Neural cell (in vitro differentiated cells): Measurements from ENCODE around the gene ERP27.

Source experiments
- CTCF ChIP-seq: fragments of 450-650 bp; IDR thresholded peaks from 2 replicates; pipeline ENCODE4 v1.5.1; 2014; ENCODE audit warnings: antibody characterized with exemption, mild to moderate bottlenecking, moderate library complexity; ENCODE audit not compliant: poor library complexity, severe bottlenecking
- EZH2 ChIP-seq: fragments of 200-600, 300-800 bp; shearing (Covaris generic), sonication (generic); IDR thresholded peaks from 2 replicates; pipeline ENCODE4 v1.6.1; 2014; ENCODE audit warnings: antibody characterized with exemption, low read length, borderline replicate concordance, mild to moderate bottlenecking; ENCODE audit not compliant: insufficient read depth, poor library complexity, severe bottlenecking
- POLR2AphosphoS5 ChIP-seq: IDR thresholded peaks from 2 replicates; pipeline ENCODE4 v1.6.1; 2012

- TF ChIP-seq EZH2, result no peak
- no peak for TF ChIP-seq CTCF
- TF ChIP-seq POLR2AphosphoS5, result no peak
Measured at GRCh38 chr12:14960548-14961465, 22.5 kb upstream of the ERP27 start.
